Caco-2 (cell line): ENCODE results near the gene APOL4. TPM values are rescaled to one million over a fixed set of nuclear protein-coding genes. Genes with fewer than 3 reads are reported as not detected.
A peak's percentile ranks its signal among the peaks of the same experiment; 100 is the strongest.

ENCODE experiments used
- BruUV-seq: library from RNA; stranded (reverse); fragments of 400-500 nt; replicated peaks from 2 replicates; lab custom pipeline; 2021; lab: Mats Ljungman, UMichigan
- CTCF ChIA-PET: fragments of 300-600 bp; sonication (Branson Sonifier 250); formaldehyde crosslinking; loops from one replicate; lab custom pipeline; 2022; ENCODE audit warnings: antibody characterized with exemption; lab: Charles Lee
- POLR2A ChIA-PET: fragments of 300-600 bp; sonication (Branson Sonifier 250); formaldehyde crosslinking; loops from one replicate; lab custom pipeline; 2022; ENCODE audit warnings: antibody characterized with exemption; lab: Charles Lee
- DNase-seq, 2 experiments: peaks; one replicate each; pipeline versions ENCODE4 v3.0.0 to v3.0.0-alpha.2; 2020 to 2022
- H3K27me3 ChIP-seq: replicated peaks from 2 replicates; pipeline ENCODE4 v1.6.0; 2011; ENCODE audit warnings: low read length; ENCODE audit not compliant: control insufficient read depth, insufficient read depth
- H3K36me3 ChIP-seq: 2 replicates; pipeline ENCODE4 v1.5.1; 2011; ENCODE audit warnings: low read length; ENCODE audit not compliant: control insufficient read depth, insufficient read depth
- H3K4me1 ChIP-seq: fragments of 250-450 bp; sonication (Bioruptor Pico); 2 replicates; pipeline ENCODE4 v1.5.1; 2020; ENCODE audit warnings: mild to moderate bottlenecking
- H3K4me3 ChIP-seq: 2 replicates; pipeline ENCODE4 v1.5.1; 2011; ENCODE audit warnings: low read depth, mild to moderate bottlenecking, control low read depth, low read length
- H3K9me3 ChIP-seq: fragments of 250-450 bp; sonication (Bioruptor Pico); 2 replicates; pipeline ENCODE4 v1.5.1; 2020; ENCODE audit warnings: mild to moderate bottlenecking, moderate library complexity
- H3K27ac Mint-ChIP-seq: one replicate; pipeline ENCODE4 v1.8.0; 2022; ENCODE audit warnings: mixed read lengths; ENCODE audit not compliant: unreplicated experiment
- H3K27me3 Mint-ChIP-seq: one replicate; pipeline ENCODE4 v1.8.0; 2022; ENCODE audit warnings: mixed read lengths; ENCODE audit not compliant: insufficient read depth, unreplicated experiment
- H3K36me3 Mint-ChIP-seq: one replicate; pipeline ENCODE4 v1.8.0; 2022; ENCODE audit warnings: mild to moderate bottlenecking, mixed read lengths; ENCODE audit not compliant: insufficient read depth, unreplicated experiment
- H3K4me1 Mint-ChIP-seq: one replicate; pipeline ENCODE4 v1.8.0; 2022; ENCODE audit warnings: low read depth, mixed read lengths; ENCODE audit not compliant: unreplicated experiment
- H3K4me3 Mint-ChIP-seq: one replicate; pipeline ENCODE4 v1.8.0; 2022; ENCODE audit warnings: mild to moderate bottlenecking, moderate library complexity, mixed read lengths; ENCODE audit not compliant: unreplicated experiment
- H3K9me3 Mint-ChIP-seq: one replicate; pipeline ENCODE4 v1.8.0; 2022; ENCODE audit warnings: mixed read lengths; ENCODE audit not compliant: unreplicated experiment
- CTCF ChIP-seq, 2 experiments: fragments of 200-600 bp in 1 of 2; IDR thresholded peaks; 1 replicate in 1 of 2; 2 replicates in 1 of 2; pipeline versions ENCODE4 v1.5.1 to v1.8.0; 2011 to 2022; ENCODE audit warnings: antibody characterized with exemption in 1 of 2, control low read depth in 1 of 2, inconsistent platforms in 1 of 2, low read depth in 1 of 2, low read length in 1 of 2, mild to moderate bottlenecking in 1 of 2, moderate library complexity in 1 of 2; ENCODE audit not compliant: insufficient read depth in 1 of 2, severe bottlenecking in 1 of 2, unreplicated experiment in 1 of 2
- intact Hi-C: fragments of 100-400 bp; cut with micrococcal nuclease; formaldehyde crosslinking; loops from one replicate; pipeline ENCODE4 v1.10.0; 2022; ENCODE audit not compliant: unreplicated experiment
- total RNA-seq: library from RNA; stranded (reverse); gene quantifications from 2 replicates; pipeline ENCODE4 v1.2.3, GENCODE V29; 2022

The APOL4 gene
- total RNA-seq, 1 experiment from 2014 or later, result not detected

- no TSS peak for BruUV-seq
- H3K4me1 ChIP-seq, result no peaks in the 10 kb centered on the region
- H3K4me1 Mint-ChIP-seq, result no peaks in the 10 kb centered on the region
- H3K27me3 Mint-ChIP-seq, result no peaks in the 10 kb centered on the region
- H3K27me3 ChIP-seq, result no peaks in the 10 kb centered on the region
- peak; percentile 68 to 82 for DNase-seq
- H3K4me3 ChIP-seq, result no peak overlapping the region
- intact Hi-C loops, result loop anchor here (1.0 to 5.0 kb wide), 2 partner anchors 35 to 42 kb away; no protein-coding TSS in a partner anchor
- H3K36me3 Mint-ChIP-seq, result no peaks in the 10 kb centered on the region
- no peaks in the 10 kb centered on the region for H3K9me3 Mint-ChIP-seq
- no peaks in the 10 kb centered on the region for H3K36me3 ChIP-seq
- H3K4me3 Mint-ChIP-seq, result no peak overlapping the region
- ChIA-PET CTCF (interaction anchor here (0.5 to 1.4 kb wide), 6 partner anchors 22 to 321 kb away, joined by 3 to 14 read pairs (median 5); partner anchors contain the start of gene APOL2), POLR2A (no interaction called here)
- no peak overlapping the region for H3K27ac Mint-ChIP-seq
- no peaks in the 10 kb centered on the region for H3K9me3 ChIP-seq
- TF ChIP-seq CTCF (IDR thresholded peaks at IDR 0.05; ENCODE audit: insufficient read depth in 1 of 2, low read depth in 1 of 2, low read length in 1 of 2, severe bottlenecking in 1 of 2, unreplicated experiment in 1 of 2), result peak; percentile 75 to 77
Observed at GRCh38 chr22:36180038-36180880, 21.4 kb downstream of the APOL4 start.

GRCh38 chr22:36177160-36177559, 24.4 kb downstream of the APOL4 start:
- Mint-ChIP-seq H3K27me3 (no peaks in the 10 kb centered on the region), H3K9me3 (no peaks in the 10 kb centered on the region), H3K36me3 (no peaks in the 10 kb centered on the region), H3K4me3 (no peak overlapping the region), H3K4me1 (no peaks in the 10 kb centered on the region), H3K27ac (no peak overlapping the region)
- H3K9me3 ChIP-seq, result no peaks in the 10 kb centered on the region
- no TSS peak for BruUV-seq
- TF ChIP-seq CTCF (IDR thresholded peaks at IDR 0.05; ENCODE audit: insufficient read depth in 1 of 2, low read depth in 1 of 2, low read length in 1 of 2, severe bottlenecking in 1 of 2, unreplicated experiment in 1 of 2), result no peak
- no peaks in the 10 kb centered on the region for H3K27me3 ChIP-seq
- H3K36me3 ChIP-seq, result no peaks in the 10 kb centered on the region
- CTCF ChIA-PET, result interaction anchor here (1.1 to 2.4 kb wide), 3 partner anchors 17 to 32 kb away, joined by 3 to 15 read pairs (median 3); partner anchors contain the start of gene APOL3
- intact Hi-C loops, result no loop called here
- DNase-seq, result no peak
- H3K4me3 ChIP-seq, result no peak overlapping the region
- POLR2A ChIA-PET, result no interaction called here
- no peaks in the 10 kb centered on the region for H3K4me1 ChIP-seq

- no peak overlapping the region for H3K4me3 Mint-ChIP-seq
- peak in 1 of 2 experiments; percentile 9 for TF ChIP-seq CTCF (IDR thresholded peaks at IDR 0.05; ENCODE audit: insufficient read depth in 1 of 2, low read depth in 1 of 2, low read length in 1 of 2, severe bottlenecking in 1 of 2, unreplicated experiment in 1 of 2)
- H3K4me1 Mint-ChIP-seq, result no peaks in the 10 kb centered on the region
- ChIA-PET POLR2A (no interaction called here), CTCF (no interaction called here)
- DNase-seq, result no peak
- no peaks in the 10 kb centered on the region for H3K27me3 Mint-ChIP-seq
- H3K36me3 Mint-ChIP-seq, result no peaks in the 10 kb centered on the region
- H3K27ac Mint-ChIP-seq, result no peak overlapping the region
- Histone ChIP-seq H3K9me3 (no peaks in the 10 kb centered on the region), H3K27me3 (no peaks in the 10 kb centered on the region), H3K4me1 (no peaks in the 10 kb centered on the region), H3K36me3 (no peaks in the 10 kb centered on the region), H3K4me3 (no peak overlapping the region)
- H3K9me3 Mint-ChIP-seq, result no peaks in the 10 kb centered on the region
- BruUV-seq, result no TSS peak
- intact Hi-C loops, result no loop called here
Observed at GRCh38 chr22:36175892-36176291, 25.7 kb downstream of the APOL4 start.
